OCI-LY3 (cell line): ENCODE results near the gene ST3GAL3.

Experiments used
- H2AFZ ChIP-seq: fragments of 200-600, 300-600 bp; shearing (Covaris generic); 2 replicates; pipeline ENCODE4 v1.6.0; 2014; ENCODE audit warnings: antibody characterized with exemption, low read depth, low read length
- H3K27ac ChIP-seq: fragments of 200-600, 300-600 bp; sonication (generic); 2 replicates; pipeline ENCODE4 v1.5.1; 2014; ENCODE audit warnings: mild to moderate bottlenecking, low read length, moderate library complexity, mixed read lengths
- H3K27me3 ChIP-seq: fragments of 200-600, 300-600 bp; sonication (generic); 2 replicates; pipeline ENCODE4 v1.6.1; 2014; ENCODE audit warnings: low read depth, low read length, mixed read lengths
- H3K36me3 ChIP-seq: fragments of 200-600, 300-600 bp; sonication (generic); replicated peaks from 2 replicates; pipeline ENCODE3; 2014; ENCODE audit warnings: low read depth, low read length, mixed read lengths
- H3K4me1 ChIP-seq: fragments of 300-600, 200-600 bp; sonication (generic); 2 replicates; pipeline ENCODE4 v1.6.1; 2014; ENCODE audit warnings: low read length, mixed read lengths
- H3K4me2 ChIP-seq: fragments of 200-600, 300-600 bp; sonication (generic); 2 replicates; pipeline ENCODE4 v1.6.1; 2014; ENCODE audit warnings: low read length, mixed read lengths
- H3K4me3 ChIP-seq: fragments of 300-600, 200-600 bp; sonication (generic); 2 replicates; pipeline ENCODE4 v1.5.1; 2014; ENCODE audit warnings: antibody characterized with exemption, mild to moderate bottlenecking, low read length, moderate library complexity
- H3K79me2 ChIP-seq: fragments of 300-600, 200-600 bp; shearing (Covaris generic); 2 replicates; pipeline ENCODE4 v1.6.1; 2014; ENCODE audit warnings: mild to moderate bottlenecking, low read length, mixed read lengths
- H3K9ac ChIP-seq: fragments of 300-600, 200-600 bp; shearing (Covaris generic); 2 replicates; pipeline ENCODE4 v1.6.0; 2014; ENCODE audit warnings: mild to moderate bottlenecking, low read length, moderate library complexity
- H3K9me3 ChIP-seq: fragments of 200-600, 300-600 bp; shearing (Covaris generic); 2 replicates; pipeline ENCODE4 v1.6.1; 2014; ENCODE audit warnings: low read length, mixed read lengths; ENCODE audit not compliant: insufficient read depth
- H4K20me1 ChIP-seq: fragments of 200-600, 300-600 bp; sonication (generic); 2 replicates; pipeline ENCODE4 v1.6.1; 2016; ENCODE audit warnings: low read length, mixed read lengths; ENCODE audit not compliant: insufficient read depth
- EZH2phosphoT487 ChIP-seq: fragments of 200-600 bp; shearing (Covaris generic); IDR thresholded peaks from 2 replicates; pipeline ENCODE4 v1.6.1; 2018; ENCODE audit warnings: antibody characterized with exemption, mixed run types, low read depth
- TF ChIP-seq, protein P1 (sequence below): fragments of 200-600, 300-600 bp; sonication (generic); IDR thresholded peaks from 2 replicates; pipeline ENCODE4 v1.5.1; 2014; ENCODE audit warnings: antibody characterized with exemption, low read length, low read depth

Gene ST3GAL3

DNA sequence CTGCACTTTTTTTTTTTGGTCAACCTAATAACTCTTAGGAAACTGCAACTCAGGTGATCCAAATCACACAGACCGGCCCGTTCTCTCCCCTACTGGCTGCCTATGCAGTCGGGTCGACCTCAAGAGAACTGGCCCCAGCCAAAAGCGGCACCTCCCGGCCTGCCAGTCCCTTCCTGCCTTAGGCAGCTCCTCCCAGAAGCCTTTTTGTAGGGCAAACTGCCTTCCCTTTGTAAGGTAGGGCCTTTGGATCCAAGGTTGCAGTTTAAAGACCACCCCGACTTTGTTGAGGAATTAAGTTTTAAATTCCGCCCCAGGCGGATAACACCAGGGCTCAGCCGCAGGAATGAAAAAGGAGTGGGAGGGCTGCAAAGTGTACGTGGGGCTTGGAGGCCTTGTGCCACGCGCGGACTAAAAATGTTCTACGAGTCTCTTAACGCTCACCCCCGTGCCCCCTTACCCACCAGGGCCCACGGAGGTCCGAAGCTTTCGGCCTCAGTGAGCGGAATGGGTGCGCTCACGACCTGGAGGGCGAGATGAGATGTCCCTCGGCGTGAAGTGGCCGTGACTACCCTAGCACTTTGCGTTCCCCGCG lies 642 bp upstream of the ST3GAL3 start:
- peaks cover 15% of the 10 kb centered on the region for H3K4me1 ChIP-seq
- peak overlapping the region; percentile 96; the same call in 1 of the 2 replicates for H2AFZ ChIP-seq
- H3K9me3 ChIP-seq, result no peaks in the 10 kb centered on the region
- H4K20me1 ChIP-seq, result no peaks in the 10 kb centered on the region
- TF ChIP-seq, protein P1, sequence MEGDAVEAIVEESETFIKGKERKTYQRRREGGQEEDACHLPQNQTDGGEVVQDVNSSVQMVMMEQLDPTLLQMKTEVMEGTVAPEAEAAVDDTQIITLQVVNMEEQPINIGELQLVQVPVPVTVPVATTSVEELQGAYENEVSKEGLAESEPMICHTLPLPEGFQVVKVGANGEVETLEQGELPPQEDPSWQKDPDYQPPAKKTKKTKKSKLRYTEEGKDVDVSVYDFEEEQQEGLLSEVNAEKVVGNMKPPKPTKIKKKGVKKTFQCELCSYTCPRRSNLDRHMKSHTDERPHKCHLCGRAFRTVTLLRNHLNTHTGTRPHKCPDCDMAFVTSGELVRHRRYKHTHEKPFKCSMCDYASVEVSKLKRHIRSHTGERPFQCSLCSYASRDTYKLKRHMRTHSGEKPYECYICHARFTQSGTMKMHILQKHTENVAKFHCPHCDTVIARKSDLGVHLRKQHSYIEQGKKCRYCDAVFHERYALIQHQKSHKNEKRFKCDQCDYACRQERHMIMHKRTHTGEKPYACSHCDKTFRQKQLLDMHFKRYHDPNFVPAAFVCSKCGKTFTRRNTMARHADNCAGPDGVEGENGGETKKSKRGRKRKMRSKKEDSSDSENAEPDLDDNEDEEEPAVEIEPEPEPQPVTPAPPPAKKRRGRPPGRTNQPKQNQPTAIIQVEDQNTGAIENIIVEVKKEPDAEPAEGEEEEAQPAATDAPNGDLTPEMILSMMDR, result no peak
- no peak for TF ChIP-seq EZH2phosphoT487
- H3K27ac ChIP-seq, result peak overlapping the region; percentile 23; the same call in 1 of the 2 replicates
- H3K27me3 ChIP-seq, result no peaks in the 10 kb centered on the region
- H3K36me3 ChIP-seq, result no peaks in the 10 kb centered on the region
- H3K4me2 ChIP-seq, result peak overlapping the region; percentile 93
- H3K9ac ChIP-seq, result peak overlapping the region; percentile 84
- H3K79me2 ChIP-seq, result peaks cover 26% of the 10 kb centered on the region
- peak overlapping the region; percentile 93 for H3K4me3 ChIP-seq

DNA sequence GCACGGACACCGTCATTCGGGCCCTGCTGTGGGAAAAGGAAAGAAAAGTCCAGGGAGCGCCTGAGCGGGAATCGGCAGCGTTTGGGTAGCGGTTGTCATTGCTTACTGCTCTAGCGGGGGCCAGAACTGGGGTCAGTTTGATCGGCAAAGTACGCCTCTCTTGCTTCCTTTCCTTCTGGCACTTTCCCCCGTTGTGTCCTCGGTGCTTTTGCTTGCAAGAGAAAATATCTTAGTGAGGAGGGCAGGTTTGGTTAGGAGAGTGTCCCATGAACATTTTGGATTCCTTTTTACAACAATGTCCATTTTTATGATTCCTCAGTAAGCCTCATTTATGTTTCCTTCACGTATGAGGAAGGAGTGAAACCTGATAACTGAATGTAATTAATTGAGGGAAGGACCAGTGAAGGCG lies 670 bp downstream of the ST3GAL3 start:
- no peak for TF ChIP-seq EZH2phosphoT487
- TF ChIP-seq, protein P1, result no peak
- Histone ChIP-seq H3K79me2 (peaks cover 26% of the 10 kb centered on the region), H3K4me2 (peak overlapping the region; percentile 78), H3K9ac (peak overlapping the region; percentile 76), H2AFZ (0 out of 2 replicates have a peak overlapping the region, but pooled peaks have one; percentile 35), H3K36me3 (no peaks in the 10 kb centered on the region), H3K27ac (peak overlapping the region; percentile 40; the same call in 1 of the 2 replicates), H3K9me3 (no peaks in the 10 kb centered on the region), H3K4me3 (peak overlapping the region; percentile 93), H3K27me3 (no peaks in the 10 kb centered on the region), H4K20me1 (no peaks in the 10 kb centered on the region), H3K4me1 (peaks cover 15% of the 10 kb centered on the region)

DNA sequence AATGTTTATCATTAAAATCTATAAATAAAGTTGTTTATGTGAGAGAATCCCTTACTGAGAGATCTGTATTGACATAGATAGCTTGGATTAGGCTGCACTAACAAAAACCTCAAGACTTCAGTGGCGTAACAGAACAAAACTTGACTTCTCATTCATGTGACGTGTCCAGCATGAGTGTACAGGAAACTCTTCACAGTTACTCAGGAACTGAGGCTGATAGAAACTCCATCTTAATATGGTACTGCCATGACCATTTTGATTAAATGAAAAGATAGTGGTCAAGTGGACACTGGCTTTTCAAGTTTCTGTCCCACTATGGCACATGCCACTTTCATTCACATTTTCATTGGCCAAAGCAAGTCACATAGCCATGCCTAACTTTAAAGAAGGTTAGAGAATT lies 3.7 kb downstream of the ST3GAL3 start:
- H3K9ac ChIP-seq, result no peak overlapping the region
- no peak overlapping the region for H3K27ac ChIP-seq
- no peaks in the 10 kb centered on the region for H3K36me3 ChIP-seq
- TF ChIP-seq, protein P1, result no peak
- TF ChIP-seq EZH2phosphoT487, result no peak
- peaks cover 24% of the 10 kb centered on the region for H3K79me2 ChIP-seq
- H3K27me3 ChIP-seq, result no peaks in the 10 kb centered on the region
- H3K4me1 ChIP-seq, result peaks cover 14% of the 10 kb centered on the region
- H3K9me3 ChIP-seq, result no peaks in the 10 kb centered on the region
- no peaks in the 10 kb centered on the region for H4K20me1 ChIP-seq
- no peak overlapping the region for H3K4me3 ChIP-seq
- H3K4me2 ChIP-seq, result no peak overlapping the region
- no peak overlapping the region for H2AFZ ChIP-seq

DNA sequence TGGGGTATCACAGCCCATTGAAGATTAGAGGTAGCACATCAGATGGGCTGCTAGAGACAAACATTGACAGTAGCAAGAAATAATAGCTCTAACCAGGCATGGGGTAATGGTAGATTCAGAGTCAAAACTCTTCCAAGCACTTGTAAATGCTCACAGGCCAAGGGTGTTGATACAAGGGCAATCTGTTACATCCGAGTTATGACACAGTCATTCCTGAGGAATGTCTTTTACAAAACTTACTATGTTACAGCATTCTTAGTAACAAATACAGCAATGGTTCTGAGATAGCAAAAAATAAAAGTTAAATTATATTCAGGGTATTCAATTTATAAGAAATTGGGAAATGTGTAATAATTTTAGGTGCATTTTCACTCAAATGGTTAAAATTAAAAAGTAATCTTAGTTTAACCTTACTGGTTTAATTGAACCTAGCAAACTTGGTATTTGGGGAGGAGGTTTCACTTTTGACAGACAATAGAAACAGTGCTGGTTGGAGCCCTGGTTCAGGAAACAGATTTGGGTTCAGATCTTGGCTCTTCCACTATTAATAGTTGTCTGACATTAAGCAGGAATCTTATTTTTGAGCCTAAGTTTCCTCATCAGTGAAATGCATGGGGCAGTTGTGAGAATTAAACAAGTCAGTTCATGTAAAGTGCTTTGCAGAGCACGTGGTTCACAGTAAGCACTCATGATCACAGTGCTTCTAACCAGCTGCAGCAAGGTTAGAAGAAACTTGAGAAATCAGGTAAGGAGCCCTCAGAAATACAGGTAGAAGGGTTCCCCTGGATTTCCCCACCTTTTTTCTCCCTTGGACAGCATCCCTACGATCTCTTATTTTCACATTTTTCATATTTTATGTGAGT lies 4.4 kb downstream of the ST3GAL3 start:
- TF ChIP-seq, protein P1, result no peak
- no peak for TF ChIP-seq EZH2phosphoT487
- H3K27me3 ChIP-seq, result no peaks in the 10 kb centered on the region
- no peaks in the 10 kb centered on the region for H3K9me3 ChIP-seq
- no peak overlapping the region for H3K4me3 ChIP-seq
- peaks cover 9% of the 10 kb centered on the region for H3K4me1 ChIP-seq
- H3K4me2 ChIP-seq, result no peak overlapping the region
- H2AFZ ChIP-seq, result no peak overlapping the region
- H4K20me1 ChIP-seq, result no peaks in the 10 kb centered on the region
- no peaks in the 10 kb centered on the region for H3K36me3 ChIP-seq
- no peak overlapping the region for H3K27ac ChIP-seq
- peaks cover 17% of the 10 kb centered on the region for H3K79me2 ChIP-seq
- no peak overlapping the region for H3K9ac ChIP-seq
